LNCaP clone FGC (cell line): ENCODE results near the gene RNF182.

ENCODE experiments used
- DNase-seq: peaks from one replicate; pipeline ENCODE4 v3.0.0-alpha.2; 2011; ENCODE audit warnings: low read depth
- H3K4me3 ChIP-seq: 2 replicates; pipeline ENCODE4 v1.5.1; 2011; ENCODE audit warnings: mild to moderate bottlenecking, low read depth, low read length, control low read depth
- TF ChIP-seq, protein P1 (sequence below): IDR thresholded peaks from 2 replicates; pipeline ENCODE4 v1.5.1; 2012; ENCODE audit warnings: mild to moderate bottlenecking; ENCODE audit not compliant: control insufficient read depth, insufficient read depth; ENCODE audit errors: extremely low read depth

RNF182 gene

GRCh38 chr6:13988908-13989307 lies 64.2 kb downstream of the RNF182 start:
- no peak overlapping the region for H3K4me3 ChIP-seq
- TF ChIP-seq, protein P1, sequence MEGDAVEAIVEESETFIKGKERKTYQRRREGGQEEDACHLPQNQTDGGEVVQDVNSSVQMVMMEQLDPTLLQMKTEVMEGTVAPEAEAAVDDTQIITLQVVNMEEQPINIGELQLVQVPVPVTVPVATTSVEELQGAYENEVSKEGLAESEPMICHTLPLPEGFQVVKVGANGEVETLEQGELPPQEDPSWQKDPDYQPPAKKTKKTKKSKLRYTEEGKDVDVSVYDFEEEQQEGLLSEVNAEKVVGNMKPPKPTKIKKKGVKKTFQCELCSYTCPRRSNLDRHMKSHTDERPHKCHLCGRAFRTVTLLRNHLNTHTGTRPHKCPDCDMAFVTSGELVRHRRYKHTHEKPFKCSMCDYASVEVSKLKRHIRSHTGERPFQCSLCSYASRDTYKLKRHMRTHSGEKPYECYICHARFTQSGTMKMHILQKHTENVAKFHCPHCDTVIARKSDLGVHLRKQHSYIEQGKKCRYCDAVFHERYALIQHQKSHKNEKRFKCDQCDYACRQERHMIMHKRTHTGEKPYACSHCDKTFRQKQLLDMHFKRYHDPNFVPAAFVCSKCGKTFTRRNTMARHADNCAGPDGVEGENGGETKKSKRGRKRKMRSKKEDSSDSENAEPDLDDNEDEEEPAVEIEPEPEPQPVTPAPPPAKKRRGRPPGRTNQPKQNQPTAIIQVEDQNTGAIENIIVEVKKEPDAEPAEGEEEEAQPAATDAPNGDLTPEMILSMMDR, result no peak
- no peak for DNase-seq

- TF ChIP-seq, protein P1, result no peak
- no peak for DNase-seq
- H3K4me3 ChIP-seq, result no peak overlapping the region
Observed at GRCh38 chr6:13989496-13990144, 64.9 kb downstream of the RNF182 start.

DNA sequence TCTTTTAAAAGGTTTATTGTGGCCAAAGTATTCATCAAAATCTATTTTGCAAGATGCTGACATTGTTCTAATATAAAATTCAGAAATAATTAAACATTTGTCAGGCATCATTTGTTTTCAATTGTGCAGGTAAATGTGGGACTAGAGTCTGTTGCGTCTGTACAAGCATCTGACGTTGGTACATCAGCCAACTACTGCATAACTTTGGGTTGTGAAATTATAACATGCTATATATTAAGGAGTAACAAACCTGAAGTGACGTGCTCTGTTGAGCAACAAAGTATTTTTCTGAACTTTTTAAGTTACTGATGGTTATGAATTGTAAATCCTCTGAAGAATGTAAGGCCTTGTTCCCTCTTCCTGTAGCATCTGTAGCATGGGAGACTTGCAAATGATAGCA lies 66.0 kb downstream of the RNF182 start:
- DNase-seq, result no peak
- TF ChIP-seq, protein P1, result no peak
- no peak overlapping the region for H3K4me3 ChIP-seq

GRCh38 chr6:13991393-13991792 lies 66.6 kb downstream of the RNF182 start:
- DNase-seq, result no peak
- no peak overlapping the region for H3K4me3 ChIP-seq
- TF ChIP-seq, protein P1, result no peak

DNA sequence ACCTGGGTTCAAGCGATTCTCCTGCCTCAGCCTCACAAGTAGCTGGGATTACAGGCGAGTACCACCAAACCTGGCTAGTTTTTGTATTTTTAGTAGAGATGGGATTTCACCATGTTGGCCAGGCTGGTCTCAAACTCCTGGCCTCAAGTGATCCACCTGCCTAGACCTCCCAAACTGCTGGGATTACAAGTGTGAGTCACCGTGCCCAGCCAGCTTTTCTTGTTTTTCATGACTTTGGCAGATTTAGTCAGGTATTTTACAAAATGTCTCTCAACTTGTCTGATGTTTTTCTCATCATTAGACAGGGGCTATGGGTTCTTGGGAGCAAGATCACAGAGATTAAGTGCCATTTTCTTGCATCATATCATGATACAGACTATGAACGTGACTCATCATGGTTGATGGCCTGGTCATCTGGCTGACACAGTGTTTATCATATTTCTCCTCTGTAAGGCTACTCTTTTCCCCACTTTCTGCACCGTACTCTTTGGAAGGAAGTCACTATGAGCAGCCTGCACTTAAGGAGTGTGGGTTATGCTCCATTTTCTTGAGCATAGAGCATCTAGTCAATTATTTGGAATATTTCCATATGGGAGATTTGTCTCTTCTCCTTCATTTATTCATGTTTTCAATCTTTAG lies 67.8 kb downstream of the RNF182 start:
- TF ChIP-seq, protein P1, result no peak
- H3K4me3 ChIP-seq, result no peak overlapping the region
- DNase-seq, result no peak

- TF ChIP-seq, protein P1, result no peak
- no peak for DNase-seq
- no peak overlapping the region for H3K4me3 ChIP-seq
Observed at GRCh38 chr6:13993416-13993815, 68.7 kb downstream of the RNF182 start.

GRCh38 chr6:13998356-13998755 lies 73.6 kb downstream of the RNF182 start:
- H3K4me3 ChIP-seq, result no peak overlapping the region
- TF ChIP-seq, protein P1, result no peak
- no peak for DNase-seq
